ENCODE results near the gene FRK. TPM values are rescaled to one million over a fixed set of nuclear protein-coding genes. Genes with fewer than 3 reads are reported as not detected.

FRK gene
- polyA plus RNA-seq, 1 experiment = 0.02 TPM

DNA sequence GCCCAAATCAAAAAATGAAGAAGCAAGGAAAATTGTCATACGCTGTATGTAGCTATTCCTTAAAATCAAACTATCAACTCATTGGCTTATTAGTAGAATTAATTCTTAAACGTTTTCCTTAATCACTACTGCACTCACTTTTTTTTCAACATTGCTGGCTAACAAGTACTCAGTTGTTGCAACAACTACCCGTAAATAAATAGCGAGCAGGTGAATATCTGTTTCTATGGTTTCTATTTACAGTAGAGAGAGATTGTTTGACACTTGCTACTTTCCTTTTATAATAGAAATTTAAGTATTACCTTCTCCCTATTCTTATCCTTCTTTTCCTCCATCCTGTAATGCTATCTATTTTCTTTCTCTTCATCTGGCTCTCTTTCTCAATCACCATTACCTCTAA is 25.1 kb downstream of the FRK start:
- no peaks in the 10 kb centered on the region for H3K27me3 ChIP-seq (ENCODE audit: control insufficient read depth, insufficient read depth, low read length)
- TF ChIP-seq CTCF (IDR thresholded peaks at IDR 0.05; ENCODE audit: insufficient read depth, low read depth, low read length) = no peak
- H3K36me3 ChIP-seq (ENCODE audit: control insufficient read depth, insufficient read depth, low read length) = no peaks in the 10 kb centered on the region
- DNase-seq (ENCODE audit: low read depth) = no peak
- ChIA-PET CTCF (no interaction called here), POLR2A (no interaction called here)
- H3K4me3 ChIP-seq (ENCODE audit: low read depth, low read length) = no peak overlapping the region

GRCh38 chr6:116034327-116034726 is 26.4 kb downstream of the FRK start:
- Histone ChIP-seq H3K27me3 (ENCODE audit: control insufficient read depth, insufficient read depth, low read length) (no peaks in the 10 kb centered on the region), H3K36me3 (ENCODE audit: control insufficient read depth, insufficient read depth, low read length) (no peaks in the 10 kb centered on the region), H3K4me3 (ENCODE audit: low read depth, low read length) (no peak overlapping the region)
- CTCF ChIA-PET = no interaction called here
- peak; percentile 63 for DNase-seq (ENCODE audit: low read depth)
- TF ChIP-seq CTCF (IDR thresholded peaks at IDR 0.05; ENCODE audit: insufficient read depth, low read depth, low read length) = no peak
- POLR2A ChIA-PET = no interaction called here

GRCh38 chr6:116033687-116034303 is 26.9 kb downstream of the FRK start:
- Histone ChIP-seq H3K27me3 (ENCODE audit: control insufficient read depth, insufficient read depth, low read length) (no peaks in the 10 kb centered on the region), H3K36me3 (ENCODE audit: control insufficient read depth, insufficient read depth, low read length) (no peaks in the 10 kb centered on the region), H3K4me3 (ENCODE audit: low read depth, low read length) (no peak overlapping the region)
- no peak for TF ChIP-seq CTCF (IDR thresholded peaks at IDR 0.05; ENCODE audit: insufficient read depth, low read depth, low read length)
- no peak for DNase-seq (ENCODE audit: low read depth)
- ChIA-PET CTCF (interaction anchor here (1.6 kb wide), 1 partner anchor 63 kb away, joined by 6 read pairs; no protein-coding TSS in a partner anchor), POLR2A (no interaction called here)

- ChIA-PET CTCF (interaction anchor here (0.9 to 1.4 kb wide), 3 partner anchors 18 to 66 kb away, joined by 3 to 4 read pairs (median 4); no protein-coding TSS in a partner anchor), POLR2A (no interaction called here)
- no peak for TF ChIP-seq CTCF (IDR thresholded peaks at IDR 0.05; ENCODE audit: insufficient read depth, low read depth, low read length)
- Histone ChIP-seq H3K36me3 (ENCODE audit: control insufficient read depth, insufficient read depth, low read length) (no peaks in the 10 kb centered on the region), H3K4me3 (ENCODE audit: low read depth, low read length) (no peak overlapping the region), H3K27me3 (ENCODE audit: control insufficient read depth, insufficient read depth, low read length) (no peaks in the 10 kb centered on the region)
- no peak for DNase-seq (ENCODE audit: low read depth)
Measured at GRCh38 chr6:116030770-116031169, 29.9 kb downstream of the FRK start.

- Histone ChIP-seq H3K27me3 (ENCODE audit: control insufficient read depth, insufficient read depth, low read length) (no peaks in the 10 kb centered on the region), H3K36me3 (ENCODE audit: control insufficient read depth, insufficient read depth, low read length) (no peaks in the 10 kb centered on the region), H3K4me3 (ENCODE audit: low read depth, low read length) (no peak overlapping the region)
- ChIA-PET CTCF (no interaction called here), POLR2A (no interaction called here)
- no peak for TF ChIP-seq CTCF (IDR thresholded peaks at IDR 0.05; ENCODE audit: insufficient read depth, low read depth, low read length)
- no peak for DNase-seq (ENCODE audit: low read depth)
Measured at GRCh38 chr6:116029535-116029934, 31.2 kb downstream of the FRK start.
